NCI-H524 treated with DMSO at 0.1 percent for 48 hours (cell line): ENCODE measurements around the gene DHX8.
"Not testable (repeated sequence)": the region's sequence is repeated elsewhere in the genome, so short reads cannot be mapped to it uniquely, and the experiment has no call there.

Source experiments
- DNase-seq: peaks from one replicate; lab custom pipeline; 2025; lab: John Stamatoyannopoulos, UW

The DHX8 gene

DNA sequence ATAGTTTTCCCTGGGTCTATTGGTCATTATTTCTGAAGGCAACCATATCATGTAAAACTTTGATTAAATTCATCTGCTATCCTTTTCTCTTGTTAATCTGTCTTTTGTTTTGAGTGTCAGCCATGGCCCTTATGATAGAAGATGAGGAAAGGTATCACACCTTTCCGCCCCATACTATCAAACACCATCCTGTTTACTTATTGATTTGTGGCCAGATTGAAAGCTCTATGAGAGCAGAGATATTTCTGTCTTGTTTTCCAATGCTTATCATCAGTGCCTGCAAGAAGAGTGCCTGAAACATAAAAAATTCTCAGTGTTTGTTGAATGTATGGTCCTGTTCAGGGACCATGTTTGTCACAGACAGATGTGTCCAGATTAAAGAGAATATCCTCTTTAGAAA, 22.6 kb upstream of the DHX8 start:
- DNase-seq: no peak

DNA sequence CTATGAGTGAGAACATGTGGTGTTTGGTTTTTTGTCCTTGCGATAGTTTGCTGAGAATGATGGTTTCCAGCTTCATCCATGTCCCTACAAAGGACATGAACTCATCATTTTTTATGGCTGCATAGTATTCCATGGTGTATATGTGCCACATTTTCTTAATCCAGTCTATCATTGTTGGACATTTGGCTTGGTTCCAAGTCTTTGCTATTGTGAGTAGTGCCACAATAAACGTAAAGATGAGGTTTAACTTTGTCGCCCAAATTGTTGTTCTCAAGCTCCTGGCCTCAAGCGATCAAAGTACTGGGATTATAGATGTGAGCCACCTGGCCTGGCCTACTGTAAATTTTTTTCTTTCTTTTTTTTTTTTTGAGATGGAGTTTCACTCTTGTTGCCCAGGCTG, 21.2 kb upstream of the DHX8 start:
- DNase-seq: not testable (repeated sequence)

DNA sequence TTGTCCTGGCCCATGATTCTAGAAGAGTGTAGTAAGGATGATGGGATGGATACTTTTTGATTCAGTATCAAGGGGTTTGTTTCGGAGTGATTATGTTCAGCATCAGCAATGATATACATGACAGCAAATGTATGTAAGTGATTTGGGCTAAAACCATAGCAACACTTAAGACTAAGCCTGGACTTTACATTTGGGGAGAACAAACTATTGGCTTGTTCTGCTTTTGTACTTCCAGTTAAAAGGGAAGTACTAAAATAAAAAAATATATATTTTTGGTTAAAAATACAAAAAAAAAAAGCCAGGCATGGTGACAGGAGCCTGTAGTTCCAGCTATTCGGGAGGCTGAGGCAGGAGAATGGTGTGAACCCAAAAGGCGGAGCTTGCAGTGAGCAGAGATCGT, 20.5 kb upstream of the DHX8 start:
- no peak for DNase-seq

DNA sequence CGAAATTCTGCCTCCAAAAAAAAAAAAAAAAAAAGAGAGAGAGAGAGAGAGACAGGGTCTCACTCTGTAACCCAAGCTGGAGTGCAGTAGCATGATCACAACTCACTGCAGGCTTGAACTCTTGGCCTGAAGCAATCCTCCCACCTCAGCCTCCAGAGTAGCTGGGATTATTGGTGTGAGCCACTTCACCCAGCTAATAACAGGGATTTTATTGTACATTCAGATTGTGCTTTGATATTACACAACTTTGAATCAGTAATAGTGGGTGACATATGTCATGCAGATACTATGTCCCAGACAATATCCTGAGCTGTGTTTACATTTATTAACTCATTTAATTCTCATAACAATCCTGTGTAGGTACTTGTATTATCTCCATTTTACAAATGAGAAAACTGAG, 19.7 kb upstream of the DHX8 start:
- no peak for DNase-seq

DNA sequence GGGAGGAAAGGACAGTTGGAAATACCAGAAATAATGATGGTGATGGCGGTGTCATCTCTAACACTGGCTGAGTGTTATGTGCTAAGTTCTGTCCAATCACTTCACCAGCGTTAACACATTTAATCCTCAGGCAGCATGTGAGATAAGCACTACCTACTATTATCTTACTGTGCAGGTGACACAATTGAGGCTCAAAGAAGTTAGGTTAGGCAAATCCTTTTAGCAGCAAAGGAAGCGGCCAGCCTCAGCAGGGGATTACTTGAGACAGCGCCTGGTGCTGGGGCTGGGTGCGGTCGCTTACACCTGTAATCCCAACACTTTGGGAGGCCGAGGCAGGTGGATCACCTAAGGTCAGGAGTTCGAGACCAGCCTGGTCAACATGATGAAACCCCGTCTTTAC, 18.7 kb upstream of the DHX8 start:
- DNase-seq: no peak

DNA sequence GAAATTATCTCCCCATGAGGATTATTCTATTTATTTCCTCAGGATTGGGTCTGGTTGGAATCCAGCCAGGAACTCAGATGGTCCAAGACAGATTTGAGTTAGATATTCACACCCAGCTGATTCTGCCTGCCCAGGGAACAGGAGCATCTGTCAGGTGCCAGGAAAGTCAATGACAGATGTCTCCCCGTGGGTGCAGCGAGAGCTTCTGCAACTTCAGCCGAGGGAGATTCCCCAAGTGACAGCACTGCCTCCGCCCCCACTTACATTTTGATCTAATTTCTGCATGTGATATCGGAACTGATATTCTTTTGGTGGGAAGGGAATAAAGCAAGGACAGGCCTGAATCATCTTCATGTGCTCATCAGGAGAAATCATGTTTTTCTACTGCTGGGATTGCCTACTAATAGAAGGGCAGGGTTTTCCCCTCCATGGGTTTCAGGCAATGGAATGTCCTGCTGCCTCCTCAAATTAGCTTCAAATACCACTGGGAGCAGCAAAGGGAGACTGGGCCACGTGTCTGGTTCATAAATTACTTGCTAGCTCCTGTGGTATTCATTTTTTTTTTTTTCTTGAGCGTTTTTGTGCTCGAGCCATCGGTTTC, 15.7 kb upstream of the DHX8 start:
- DNase-seq: peak; percentile 89

DNA sequence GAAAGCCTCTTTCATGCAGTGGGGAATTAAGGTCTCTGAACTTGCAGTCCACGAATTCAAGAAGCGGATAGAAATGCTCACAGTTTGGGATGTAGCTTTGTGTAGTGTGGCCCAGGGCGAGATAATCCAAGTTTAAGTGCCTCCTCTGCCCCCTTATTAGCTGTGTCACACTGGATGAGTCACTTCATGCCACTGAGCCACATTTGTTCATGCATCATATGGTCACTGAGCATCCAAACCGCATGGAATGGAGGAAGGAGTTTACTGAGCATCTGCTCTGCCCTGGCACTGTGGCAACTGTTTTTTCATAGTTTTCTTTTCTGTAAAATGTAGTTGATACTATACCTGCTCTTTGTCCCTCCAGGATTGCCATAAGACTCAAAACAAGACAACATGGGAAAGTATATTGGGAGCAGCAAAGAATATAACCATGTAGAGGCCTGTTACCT, 15.1 kb upstream of the DHX8 start:
- DNase-seq: peak; percentile 44

DNA sequence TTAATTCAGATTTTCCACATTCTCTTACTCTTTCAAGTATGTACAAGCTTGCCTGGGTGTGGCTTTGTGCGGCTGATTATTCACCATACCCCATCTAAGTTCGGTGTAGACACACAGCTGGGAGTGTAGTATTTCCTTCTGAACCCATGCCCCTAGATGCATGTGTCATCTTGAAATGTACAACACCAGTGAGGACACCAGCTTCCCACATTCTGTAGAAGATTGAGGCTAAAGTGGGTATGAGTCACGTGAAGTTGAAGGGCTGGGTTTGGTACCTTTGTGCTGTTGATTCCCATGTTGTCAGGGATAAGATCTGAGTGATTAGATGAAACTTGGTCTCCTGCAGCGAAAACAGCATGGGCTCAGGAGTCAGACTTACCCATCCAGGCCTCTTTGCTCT, 14.6 kb upstream of the DHX8 start:
- DNase-seq: no peak

DNA sequence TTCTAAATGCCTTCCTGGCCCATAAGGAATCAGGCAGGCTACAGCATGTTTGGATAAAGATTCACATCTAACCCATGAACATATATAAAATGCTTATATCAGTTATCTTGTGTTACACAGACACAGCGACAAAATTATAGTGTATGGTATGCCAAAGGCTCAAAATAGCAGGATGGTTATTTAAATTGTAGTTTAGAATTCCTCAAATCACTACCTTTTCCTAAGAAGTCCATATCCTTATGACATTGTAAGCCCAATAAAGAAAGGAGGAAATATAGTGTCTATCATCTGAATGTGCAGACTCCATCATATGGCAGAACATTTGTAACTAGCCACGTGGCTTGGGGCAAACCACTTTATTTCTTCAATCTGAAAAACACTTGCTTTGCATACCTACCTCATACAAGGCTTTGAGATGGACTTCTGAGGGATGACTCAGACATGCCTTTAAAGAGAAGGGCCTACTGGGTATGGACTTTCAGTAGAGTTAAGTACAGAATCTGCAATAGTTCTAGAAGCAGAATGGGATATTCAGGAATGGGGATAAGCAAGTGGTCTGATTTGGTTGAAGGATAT, 12.1 kb upstream of the DHX8 start:
- no peak for DNase-seq

DNA sequence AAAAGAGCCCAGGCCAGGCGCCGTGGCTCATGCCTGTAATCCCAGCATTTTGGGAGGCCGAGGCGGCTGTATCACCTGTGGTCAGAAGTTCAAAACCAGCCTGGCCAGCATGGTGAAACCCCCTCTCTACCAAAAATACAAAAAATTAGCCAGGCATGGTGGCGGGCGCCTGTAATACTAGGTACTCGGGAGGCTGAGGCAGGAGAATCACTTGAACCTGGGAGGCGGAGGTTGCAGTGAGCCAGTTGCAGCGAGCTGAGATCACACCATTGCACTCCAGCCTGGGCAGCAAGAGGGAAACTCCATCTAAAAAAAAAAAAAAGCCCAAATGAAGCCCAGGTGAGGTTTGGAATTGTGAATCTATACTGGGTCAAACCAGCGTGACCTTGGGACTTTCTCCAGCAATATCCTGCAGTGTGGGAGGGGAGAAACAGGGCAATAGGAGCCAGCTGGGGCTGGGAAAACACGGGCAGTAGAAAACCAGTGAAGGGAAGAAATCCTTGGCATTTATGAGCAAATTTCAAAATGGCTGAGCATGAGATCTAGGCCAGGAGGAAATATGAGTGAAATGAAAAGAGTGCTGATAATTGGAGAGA, 8.2 kb upstream of the DHX8 start:
- DNase-seq: no peak

DNA sequence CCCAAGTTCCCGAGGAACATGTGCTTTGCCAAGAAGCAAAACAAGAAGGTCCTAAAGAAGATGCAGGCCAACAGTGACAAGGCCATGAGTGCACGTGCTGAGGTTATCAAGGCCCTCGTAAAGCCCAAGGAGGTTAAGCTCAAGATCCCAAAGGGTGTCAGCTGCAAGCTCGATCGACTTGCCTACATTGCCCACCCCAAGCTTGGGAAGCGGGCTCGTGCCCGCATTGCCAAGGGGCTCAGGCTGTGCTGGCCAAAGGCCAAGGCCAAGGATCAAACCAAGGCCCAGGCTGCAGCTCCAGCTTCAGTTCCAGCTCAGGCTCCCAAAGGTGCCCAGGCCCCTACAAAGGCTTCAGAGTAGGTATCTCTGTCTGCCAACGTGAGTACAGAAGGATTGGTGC, 7.5 kb upstream of the DHX8 start:
- DNase-seq: not testable (repeated sequence)

DNA sequence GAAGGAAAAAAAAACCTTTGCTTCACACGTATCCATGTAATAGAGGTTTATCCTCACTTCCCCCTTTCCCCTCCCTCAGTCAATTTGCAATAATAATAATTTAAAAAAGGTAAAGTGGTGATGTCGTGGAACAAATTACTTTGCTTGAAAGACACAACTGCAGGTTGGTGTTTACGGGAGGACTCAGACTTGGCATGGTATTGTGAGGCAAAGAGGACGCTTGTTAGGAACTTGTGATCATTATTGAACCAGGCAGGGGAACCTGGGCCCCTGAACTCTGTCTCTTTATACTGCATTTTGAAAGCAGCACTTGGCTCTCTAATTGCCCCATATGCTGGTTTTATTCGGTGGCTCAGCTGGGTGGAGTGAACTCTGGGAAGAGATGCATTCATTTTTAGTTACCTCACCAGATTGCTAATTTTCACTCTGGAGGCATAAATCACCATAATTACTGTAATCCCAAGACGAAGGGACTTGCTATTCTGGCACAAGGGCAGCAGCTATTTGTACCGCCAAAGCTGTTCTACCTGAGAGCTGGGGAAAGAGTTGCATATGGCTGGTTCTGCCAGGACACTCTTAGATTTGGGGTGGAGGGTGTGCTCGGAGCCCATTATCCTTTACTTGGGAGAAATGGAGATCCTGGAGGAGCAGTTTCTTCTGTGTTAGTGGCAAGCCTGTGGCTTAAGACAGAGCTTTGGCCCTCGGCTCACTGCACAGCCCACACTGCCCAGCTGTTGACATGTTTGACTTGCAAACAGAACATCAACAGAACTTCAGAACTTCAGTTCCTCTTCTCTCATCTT, 5.7 kb upstream of the DHX8 start:
- DNase-seq: peak; percentile 96

DNA sequence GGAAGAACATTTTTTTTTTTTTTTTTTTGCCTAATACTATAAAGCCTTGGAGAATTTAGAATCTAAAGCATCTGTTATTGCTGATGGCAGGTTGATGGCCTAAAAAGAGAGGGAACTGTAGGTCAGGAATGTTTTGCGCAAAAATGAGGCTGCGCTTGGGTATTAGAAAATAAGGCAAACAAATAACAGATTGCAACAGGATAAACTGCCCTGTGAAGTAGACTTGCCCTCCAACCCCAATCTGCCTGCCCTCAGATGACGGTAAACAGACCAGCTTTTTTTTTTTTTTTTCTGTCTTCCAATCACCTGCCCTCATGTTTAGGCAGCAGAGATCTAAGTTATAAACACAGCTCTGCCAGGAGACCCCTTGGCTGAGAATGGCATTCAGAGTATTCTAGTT, 3.8 kb upstream of the DHX8 start:
- peak; percentile 35 for DNase-seq

DNA sequence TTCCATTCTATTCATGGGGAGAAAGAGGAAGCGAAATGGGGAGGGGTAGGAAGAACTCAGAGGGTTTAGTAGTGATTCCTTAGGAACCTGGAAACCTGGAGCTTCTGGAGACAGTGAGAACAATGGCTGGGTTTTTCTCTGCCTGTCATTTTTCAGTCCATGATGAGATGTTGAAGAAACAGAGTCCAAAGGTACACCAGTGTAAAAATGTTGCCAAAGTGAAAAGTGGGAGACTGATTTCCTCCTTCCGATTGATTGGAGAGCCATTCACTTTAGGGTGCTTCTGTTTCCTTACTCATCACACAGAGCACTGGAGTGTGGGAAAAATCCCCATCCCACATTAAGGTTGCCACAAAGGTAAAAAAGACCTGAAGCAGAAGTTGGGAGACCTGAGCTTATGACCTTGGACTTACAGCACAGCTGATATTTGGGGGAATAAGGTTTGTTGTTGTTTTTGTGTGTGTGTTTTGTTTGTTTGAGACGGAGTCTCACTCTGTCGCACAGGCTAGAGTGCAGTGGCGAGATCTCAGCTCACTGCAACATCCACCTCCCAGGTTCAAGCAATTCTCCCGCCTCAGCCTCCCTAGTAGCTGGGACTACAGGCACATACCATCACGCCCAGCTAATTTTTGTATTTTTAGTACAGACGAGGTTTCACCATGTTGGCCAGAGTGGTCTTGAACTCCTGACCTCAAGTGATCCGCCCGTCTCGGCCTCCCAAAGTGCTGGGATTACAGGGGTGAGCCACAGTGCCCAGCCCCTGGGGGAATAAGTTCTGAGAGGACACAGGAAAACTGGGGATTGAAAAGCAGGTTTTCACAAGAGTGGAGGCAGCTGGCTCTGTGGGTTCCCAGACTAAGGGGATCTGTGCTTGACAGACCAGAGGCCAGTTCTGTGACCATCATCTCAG, 1.4 kb upstream of the DHX8 start:
- no peak for DNase-seq

DNA sequence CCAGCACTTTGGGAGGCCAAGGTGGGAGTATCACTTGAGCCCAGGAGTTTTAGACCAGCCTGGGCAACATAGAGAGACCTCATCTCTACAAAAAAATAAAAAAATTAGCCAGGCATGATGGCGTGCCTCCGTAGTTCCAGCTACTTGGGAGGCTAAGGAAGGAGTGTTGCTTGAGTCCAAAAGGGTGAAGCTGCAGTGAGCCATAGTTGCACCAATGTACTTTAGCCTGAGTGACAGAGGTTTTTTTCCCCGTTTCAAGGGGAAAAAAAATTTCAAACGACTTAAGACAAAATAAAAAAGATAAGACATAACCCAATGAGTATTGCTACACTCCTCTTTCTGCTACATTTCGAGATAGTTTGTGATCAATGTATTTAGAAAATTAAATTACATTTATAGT, 6.8 kb downstream of the DHX8 start:
- DNase-seq: no peak

DNA sequence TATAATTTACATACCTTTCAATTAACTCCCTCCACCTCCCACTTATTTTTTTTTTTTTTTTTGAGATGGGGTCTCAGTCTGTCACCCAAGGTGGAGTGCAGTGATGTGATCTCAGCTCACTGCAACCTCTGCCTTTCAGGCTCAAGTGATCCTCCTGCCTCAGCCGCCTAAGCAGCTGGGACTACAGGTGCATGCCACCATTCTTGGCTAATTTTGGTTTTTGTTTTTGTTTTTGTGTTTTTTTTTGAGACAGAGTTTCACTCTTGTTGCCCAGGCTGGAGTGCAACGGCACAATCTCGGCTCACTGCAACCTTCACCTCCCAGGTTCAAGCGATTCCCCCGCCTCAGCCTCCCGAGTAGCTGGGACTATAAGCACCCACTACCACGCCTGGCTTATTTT, 25.7 kb downstream of the DHX8 start:
- not testable (repeated sequence) for DNase-seq

DNA sequence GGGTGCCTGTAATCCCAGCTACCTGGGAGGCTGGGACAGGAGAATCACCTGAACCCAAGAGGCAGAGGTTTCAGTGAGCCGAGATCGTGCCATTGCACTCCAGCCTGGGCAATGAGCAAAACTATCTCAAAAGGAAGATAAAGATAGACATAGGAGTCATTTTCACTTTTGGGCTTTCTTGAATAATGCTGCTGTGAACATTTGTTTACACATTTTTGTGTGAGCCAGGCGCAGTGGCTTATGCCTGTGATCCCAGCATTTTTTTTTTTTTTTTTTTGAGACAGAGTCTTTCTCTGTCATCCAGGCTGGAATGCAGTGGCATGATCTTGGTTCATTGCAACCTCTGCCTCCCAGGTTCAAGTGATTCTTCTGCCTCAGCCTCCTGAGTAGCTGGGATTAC, 27.4 kb downstream of the DHX8 start:
- not testable (repeated sequence) for DNase-seq

DNA sequence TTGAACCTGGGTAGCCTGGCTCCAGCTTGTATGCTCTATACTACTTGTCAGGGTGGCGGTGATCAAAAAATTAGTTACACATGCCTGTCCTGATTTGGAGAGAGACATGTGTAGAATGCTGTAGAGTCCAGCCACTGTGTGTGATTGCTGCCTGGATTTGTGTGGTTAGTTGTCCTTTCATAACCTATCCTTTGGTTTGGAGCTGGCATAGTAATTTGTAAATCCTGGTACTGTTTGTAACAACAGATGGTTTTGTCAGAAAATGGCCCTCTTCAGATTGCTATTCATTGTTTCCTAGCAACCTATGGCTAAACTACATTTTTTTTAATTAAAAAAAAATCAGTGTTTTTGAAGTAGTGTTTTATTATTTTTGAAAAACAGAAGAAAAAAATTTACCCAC, 31.9 kb downstream of the DHX8 start:
- DNase-seq: peak; percentile 8

DNA sequence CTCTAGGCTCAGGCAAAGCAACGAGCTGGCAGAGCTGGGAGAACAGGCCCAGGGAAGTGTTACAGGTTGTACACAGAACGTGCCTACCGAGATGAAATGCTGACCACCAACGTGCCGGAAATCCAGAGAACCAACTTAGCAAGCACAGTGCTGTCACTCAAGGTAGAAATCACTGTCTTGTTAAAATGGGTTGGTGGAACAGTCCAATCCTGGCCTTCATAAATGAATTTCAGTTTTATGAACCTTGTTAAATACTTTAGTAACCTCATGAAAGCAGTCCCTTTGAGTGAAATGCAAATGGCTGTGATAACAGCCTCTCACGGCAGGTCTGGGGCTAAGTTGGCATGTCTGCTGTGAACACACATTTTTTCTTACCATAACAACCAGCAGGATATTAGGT, 33.4 kb downstream of the DHX8 start:
- no peak for DNase-seq

DNA sequence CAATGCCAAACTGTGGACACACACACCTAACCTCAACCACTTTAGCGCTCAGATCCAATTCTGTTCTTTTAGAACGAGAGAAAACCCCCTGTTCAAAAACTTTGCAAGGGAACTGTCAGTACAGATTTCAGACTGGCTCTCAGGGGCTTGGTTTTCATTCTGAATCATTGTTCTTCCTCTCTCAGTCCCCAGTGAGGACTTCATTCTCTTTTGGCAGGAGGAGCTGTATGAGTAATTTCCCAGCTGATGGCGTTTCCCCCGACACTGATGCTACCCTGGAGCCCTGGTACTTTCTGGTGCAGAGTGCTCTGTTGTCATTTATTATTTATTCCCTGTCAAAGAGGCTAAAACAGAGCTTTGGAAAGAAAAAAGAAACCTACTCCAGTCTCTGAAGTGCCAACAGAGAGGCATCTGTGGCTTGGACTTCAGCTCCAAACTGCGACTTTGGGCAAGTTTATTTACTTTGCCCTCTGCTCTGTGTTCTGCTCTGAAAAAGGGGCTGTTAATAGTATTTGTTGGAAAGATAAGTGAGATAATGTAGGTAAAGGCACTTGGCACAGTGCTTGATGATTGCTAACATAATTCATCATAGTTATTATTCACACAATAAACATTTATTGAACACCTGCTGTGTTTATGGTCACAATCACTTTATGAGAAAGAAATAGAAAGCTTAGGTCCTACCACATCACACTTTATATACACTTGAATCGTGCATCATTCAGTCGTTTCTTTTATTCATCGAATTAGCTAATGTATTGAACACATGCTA, 34.0 kb downstream of the DHX8 start:
- DNase-seq: no peak

DNA sequence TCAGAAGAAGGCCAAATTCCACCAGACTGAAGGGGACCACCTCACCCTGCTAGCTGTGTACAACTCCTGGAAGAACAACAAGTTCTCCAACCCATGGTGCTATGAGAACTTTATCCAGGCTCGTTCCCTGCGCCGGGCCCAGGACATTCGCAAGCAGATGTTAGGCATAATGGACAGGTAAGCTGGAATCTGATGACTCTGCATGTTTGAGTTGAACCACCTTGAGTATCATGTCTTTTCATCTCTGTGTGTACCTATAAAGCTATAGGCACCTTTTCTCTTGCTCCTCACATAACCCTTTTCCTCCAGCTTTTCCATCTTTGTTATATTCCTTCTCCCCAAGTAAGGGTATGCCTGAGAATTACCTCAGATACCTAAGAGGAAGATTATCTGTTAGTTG, 37.6 kb downstream of the DHX8 start:
- DNase-seq: no peak
